MM.1S (cell line): Measurements from ENCODE around the gene GALNT9.

ENCODE experiments used
- EZH2 ChIP-seq: fragments of 300-600 bp; sonication (generic); optimal IDR thresholded peaks from 2 replicates; pipeline ENCODE3; 2017; ENCODE audit warnings: low read depth, mild to moderate bottlenecking, antibody characterized with exemption, low read length, mixed read lengths
- EZH2phosphoT487 ChIP-seq: fragments of 300-600 bp; sonication (generic); IDR thresholded peaks from 2 replicates; pipeline ENCODE4 v1.6.1; 2018; ENCODE audit warnings: antibody characterized with exemption, low read length
- TF ChIP-seq, protein P1 (sequence below): fragments of 300-600 bp; sonication (generic); IDR thresholded peaks from 2 replicates; pipeline ENCODE4 v1.5.1; 2016; ENCODE audit warnings: antibody characterized with exemption, low read length, mixed read lengths

DNA sequence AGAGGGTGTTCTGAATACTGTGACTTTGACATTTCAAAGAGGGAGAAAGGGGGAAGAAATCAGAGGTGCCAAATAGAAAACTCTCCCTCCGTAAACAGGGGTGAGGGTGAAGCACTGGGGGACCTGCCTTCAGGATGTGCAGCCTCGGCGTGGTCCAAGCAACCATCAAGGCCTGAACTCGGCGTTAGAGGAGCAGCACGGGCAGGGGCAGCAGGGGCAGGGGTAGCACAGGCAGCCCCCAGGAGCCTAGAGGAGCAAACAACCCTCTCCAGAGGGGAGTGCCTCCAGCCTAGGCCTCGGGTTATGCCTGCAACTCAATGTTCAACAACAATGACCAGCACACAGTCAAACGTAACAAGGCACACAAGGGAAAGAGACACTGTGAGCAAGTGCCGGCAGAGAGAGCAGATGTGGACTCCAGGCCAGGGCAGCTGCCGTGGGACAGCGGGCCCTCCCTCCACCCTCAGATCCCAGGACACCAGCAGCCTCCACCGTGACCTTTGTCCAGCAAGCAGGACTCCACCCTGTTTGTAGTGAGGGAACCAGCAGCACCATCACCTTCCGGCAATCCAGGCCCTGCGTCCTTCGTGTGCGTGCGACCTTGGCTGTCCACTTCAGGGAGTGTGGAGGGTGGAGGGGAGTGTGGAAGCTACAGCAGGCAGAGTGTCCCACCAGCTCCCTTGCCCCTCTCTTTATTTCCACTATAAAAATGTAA lies 18.0 kb downstream of the GALNT9 start:
- TF ChIP-seq, protein P1, sequence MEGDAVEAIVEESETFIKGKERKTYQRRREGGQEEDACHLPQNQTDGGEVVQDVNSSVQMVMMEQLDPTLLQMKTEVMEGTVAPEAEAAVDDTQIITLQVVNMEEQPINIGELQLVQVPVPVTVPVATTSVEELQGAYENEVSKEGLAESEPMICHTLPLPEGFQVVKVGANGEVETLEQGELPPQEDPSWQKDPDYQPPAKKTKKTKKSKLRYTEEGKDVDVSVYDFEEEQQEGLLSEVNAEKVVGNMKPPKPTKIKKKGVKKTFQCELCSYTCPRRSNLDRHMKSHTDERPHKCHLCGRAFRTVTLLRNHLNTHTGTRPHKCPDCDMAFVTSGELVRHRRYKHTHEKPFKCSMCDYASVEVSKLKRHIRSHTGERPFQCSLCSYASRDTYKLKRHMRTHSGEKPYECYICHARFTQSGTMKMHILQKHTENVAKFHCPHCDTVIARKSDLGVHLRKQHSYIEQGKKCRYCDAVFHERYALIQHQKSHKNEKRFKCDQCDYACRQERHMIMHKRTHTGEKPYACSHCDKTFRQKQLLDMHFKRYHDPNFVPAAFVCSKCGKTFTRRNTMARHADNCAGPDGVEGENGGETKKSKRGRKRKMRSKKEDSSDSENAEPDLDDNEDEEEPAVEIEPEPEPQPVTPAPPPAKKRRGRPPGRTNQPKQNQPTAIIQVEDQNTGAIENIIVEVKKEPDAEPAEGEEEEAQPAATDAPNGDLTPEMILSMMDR = no peak
- no peak for TF ChIP-seq EZH2
- TF ChIP-seq EZH2phosphoT487 = no peak
